PFSK-1 (cell line): Measurements from ENCODE around the gene CFAP74.

Experiments
- POLR2AphosphoS5 ChIP-seq: IDR thresholded peaks from 2 replicates; pipeline ENCODE4 v1.6.1; 2012; ENCODE audit warnings: low read depth, mild to moderate bottlenecking, control low read depth, low read length, moderate library complexity
- REST ChIP-seq, 2 experiments: IDR thresholded peaks; 2 replicates each; pipeline versions ENCODE4 v1.6.1 to v1.8.0; 2011 to 2012; ENCODE audit warnings: low read depth in 2 of 2, low read length in 2 of 2, control low read depth in 1 of 2, inconsistent platforms in 1 of 2, mild to moderate bottlenecking in 1 of 2, moderate library complexity in 1 of 2; ENCODE audit not compliant: insufficient read depth in 1 of 2
- SIN3A ChIP-seq: IDR thresholded peaks from 2 replicates; pipeline ENCODE4 v1.6.1; 2012; ENCODE audit warnings: mild to moderate bottlenecking, low read length, moderate library complexity, borderline replicate concordance; ENCODE audit not compliant: insufficient read depth
- TAF1 ChIP-seq: IDR thresholded peaks from 2 replicates; pipeline ENCODE4 v1.6.1; 2012; ENCODE audit warnings: low read length, control low read depth, borderline replicate concordance; ENCODE audit not compliant: insufficient read depth

- TF ChIP-seq POLR2AphosphoS5 (no peak), TAF1 (no peak), REST (IDR thresholded peaks at IDR 0.05; ENCODE audit: insufficient read depth in 1 of 2, low read depth in 2 of 2, low read length in 2 of 2) (peak in 1 of 2 experiments; percentile 55; a peak in 1 of 4 replicates), SIN3A (no peak)
Observed at GRCh38 chr1:1974834-1975233, 28.8 kb downstream of the CFAP74 start.
